ENCODE measurements around the gene PHF20.
"Not testable (repeated sequence)": the region's sequence is repeated elsewhere in the genome, so short reads cannot be mapped to it uniquely, and the experiment has no call there.

Gene PHF20

DNA sequence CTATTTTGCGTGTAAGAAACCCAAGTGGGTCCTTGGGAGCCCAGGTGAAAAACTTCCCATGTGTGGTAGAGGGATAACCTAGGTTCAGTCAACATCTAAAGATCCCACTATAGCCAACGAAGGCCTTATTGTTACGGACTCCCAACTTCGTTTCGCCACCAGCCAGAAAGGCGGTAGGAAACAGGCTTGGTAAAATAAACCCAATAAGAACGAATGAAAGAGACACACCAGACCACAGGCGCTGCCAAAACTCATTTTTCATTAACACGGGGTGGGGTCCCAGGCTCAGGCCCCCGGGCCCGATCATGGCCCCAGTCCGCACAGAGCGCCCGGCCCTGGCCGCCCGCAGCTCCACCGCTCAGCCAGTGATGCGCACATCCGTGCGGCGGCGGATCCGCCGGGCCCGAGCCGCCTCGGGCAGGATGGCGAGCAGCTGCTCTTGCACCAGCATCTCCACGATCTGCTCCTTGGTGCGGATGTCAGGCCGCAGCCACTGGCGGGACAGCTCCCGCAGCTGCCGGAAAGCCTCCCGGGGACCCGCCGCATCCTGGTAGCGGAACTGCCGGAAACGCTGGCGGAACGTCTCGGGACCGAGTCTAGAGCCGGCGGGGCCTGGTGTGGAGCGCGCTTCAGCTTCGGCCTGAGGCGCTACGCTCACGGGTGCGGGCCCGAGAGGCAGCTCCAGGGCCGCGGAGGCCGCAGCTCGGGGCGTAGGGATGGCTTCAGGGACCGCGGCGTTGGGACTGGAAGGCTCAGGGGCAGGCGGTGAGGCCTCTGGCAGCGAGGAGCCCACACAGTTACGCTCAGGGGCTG lies 181.8 kb downstream of the PHF20 start:
- peak overlapping the region; percentile 100 for H3K27ac ChIP-seq
- TF ChIP-seq, protein P1, sequence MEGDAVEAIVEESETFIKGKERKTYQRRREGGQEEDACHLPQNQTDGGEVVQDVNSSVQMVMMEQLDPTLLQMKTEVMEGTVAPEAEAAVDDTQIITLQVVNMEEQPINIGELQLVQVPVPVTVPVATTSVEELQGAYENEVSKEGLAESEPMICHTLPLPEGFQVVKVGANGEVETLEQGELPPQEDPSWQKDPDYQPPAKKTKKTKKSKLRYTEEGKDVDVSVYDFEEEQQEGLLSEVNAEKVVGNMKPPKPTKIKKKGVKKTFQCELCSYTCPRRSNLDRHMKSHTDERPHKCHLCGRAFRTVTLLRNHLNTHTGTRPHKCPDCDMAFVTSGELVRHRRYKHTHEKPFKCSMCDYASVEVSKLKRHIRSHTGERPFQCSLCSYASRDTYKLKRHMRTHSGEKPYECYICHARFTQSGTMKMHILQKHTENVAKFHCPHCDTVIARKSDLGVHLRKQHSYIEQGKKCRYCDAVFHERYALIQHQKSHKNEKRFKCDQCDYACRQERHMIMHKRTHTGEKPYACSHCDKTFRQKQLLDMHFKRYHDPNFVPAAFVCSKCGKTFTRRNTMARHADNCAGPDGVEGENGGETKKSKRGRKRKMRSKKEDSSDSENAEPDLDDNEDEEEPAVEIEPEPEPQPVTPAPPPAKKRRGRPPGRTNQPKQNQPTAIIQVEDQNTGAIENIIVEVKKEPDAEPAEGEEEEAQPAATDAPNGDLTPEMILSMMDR (conservative IDR thresholded peaks at IDR 0.05) = no peak

DNA sequence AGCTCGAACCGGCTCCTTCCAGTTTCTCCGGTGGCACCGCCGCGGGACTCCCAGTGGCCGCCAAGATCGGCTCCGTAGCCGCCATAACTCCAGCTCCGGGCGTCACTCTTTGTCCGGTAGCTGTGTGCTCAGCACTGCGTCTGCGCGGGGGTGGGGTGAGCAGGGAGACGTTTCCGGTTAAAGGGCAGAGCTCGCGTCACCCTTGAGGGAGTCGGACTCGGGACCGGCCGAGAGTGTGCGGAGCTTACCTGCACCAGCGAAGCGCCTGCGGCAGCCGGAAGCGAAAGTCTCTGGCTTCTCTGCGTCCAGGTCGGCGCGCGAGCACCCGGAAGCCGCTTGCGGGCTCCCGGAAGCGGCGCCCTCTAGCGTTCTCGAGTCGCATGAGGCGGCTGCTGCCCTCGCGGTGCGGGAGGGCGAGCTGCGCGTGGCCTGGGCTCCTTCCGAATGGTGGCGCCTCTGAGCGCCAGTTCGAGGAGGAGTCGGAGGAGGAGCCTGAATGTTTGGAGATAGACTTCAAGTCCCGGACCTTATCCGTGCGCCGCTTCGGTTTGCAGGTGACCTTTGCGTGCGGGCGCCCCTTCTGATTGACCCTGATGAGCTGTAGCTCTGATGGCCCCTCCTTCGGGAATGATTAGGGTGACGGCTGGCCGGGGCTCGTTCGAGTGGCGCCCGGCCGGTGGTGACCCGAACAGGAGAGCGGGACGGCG lies 182.5 kb downstream of the PHF20 start, which contains the start of gene SCAND1:
Gene SCAND1 (minus strand): TSS at position 303 of the 707 bp plus-strand sequence. CDS start 218 bp downstream, at position 85.
- TF ChIP-seq, protein P1 (conservative IDR thresholded peaks at IDR 0.05) = peak; percentile 99

DNA sequence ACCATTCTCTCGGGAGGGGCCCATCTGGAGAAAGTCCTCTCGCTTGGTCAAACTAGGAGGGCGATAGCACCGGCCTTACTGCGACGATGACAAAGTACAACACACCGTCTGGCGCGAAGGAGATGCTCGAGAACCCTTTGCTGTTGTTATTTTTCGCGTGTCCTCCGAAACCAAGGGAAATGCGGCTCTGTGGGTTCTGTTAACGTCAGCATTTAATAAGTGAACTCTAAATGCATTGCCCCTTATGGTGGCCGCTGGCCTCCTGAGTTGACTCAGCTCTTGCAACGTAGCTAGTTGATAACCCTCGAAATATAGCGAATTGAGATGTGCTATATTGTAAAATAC lies 183.1 kb downstream of the PHF20 start:
- H3K27ac ChIP-seq = peak overlapping the region; percentile 100
- TF ChIP-seq, protein P1 (conservative IDR thresholded peaks at IDR 0.05) = no peak

More for the DNA sequence above, 182.5 kb downstream of the PHF20 start, which contains the start of gene SCAND1:
- peak within 1 kb of the TSS; percentile 100 for H3K27ac ChIP-seq

DNA sequence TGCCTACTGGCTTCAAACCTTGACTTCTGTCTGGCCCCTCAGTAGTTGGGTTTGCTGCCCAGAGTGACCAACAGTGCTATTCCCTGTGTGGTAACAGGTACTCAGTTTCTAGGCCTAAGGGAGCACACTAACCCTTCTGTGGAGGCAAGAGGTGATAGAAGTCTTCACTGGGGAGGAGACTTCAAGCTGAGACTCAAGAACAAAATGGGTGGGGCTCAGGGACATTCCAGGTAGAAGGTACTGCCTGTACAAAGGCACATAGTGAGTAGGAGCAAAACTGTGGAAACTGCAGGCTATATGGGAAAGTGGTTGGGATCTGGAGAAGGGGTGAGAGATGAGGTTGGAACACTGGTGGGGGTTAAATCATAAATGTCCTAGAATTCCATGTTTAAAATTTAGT lies 184.8 kb downstream of the PHF20 start:
- no peak overlapping the region for H3K27ac ChIP-seq
- TF ChIP-seq, protein P1 (conservative IDR thresholded peaks at IDR 0.05) = no peak

DNA sequence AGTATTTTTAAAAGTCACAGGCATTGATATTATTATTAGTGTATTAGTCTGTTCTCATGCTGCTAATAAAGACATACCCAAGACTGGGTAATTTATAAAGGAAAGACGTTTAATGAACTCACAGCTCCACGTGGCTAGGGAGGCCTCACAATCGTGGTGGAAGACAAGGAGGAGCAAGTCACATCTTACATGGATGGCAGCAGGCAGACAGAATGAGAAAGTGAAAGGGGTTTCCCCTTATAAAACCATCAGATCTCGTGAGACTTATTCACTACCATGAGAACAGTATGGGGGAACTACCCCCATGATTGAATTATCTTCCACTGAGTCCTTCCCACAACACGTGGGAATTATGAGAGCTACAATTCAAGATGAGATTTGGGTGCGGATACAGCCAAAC lies 187.5 kb downstream of the PHF20 start:
- not testable (repeated sequence) for H3K27ac ChIP-seq

DNA sequence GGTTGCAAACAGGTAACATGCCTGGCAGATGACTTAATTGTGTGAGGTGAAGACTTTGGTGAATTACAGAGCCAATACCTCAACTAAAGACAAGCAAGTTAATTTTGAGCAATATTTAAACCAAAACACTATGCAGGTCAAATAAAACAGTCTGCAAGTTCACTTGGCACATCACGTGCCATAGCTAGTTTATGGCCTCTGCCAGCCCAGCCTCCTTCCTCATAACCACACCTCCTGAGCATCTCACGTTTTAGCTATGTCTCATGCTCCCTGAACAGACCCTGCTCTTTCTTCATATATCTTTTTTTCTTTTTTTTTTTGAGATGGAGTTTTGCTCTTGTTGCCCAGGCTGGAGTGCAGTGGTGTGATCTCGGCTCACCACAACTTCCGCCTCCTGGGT lies 192.1 kb downstream of the PHF20 start:
- TF ChIP-seq, protein P1 (conservative IDR thresholded peaks at IDR 0.05) = no peak

DNA sequence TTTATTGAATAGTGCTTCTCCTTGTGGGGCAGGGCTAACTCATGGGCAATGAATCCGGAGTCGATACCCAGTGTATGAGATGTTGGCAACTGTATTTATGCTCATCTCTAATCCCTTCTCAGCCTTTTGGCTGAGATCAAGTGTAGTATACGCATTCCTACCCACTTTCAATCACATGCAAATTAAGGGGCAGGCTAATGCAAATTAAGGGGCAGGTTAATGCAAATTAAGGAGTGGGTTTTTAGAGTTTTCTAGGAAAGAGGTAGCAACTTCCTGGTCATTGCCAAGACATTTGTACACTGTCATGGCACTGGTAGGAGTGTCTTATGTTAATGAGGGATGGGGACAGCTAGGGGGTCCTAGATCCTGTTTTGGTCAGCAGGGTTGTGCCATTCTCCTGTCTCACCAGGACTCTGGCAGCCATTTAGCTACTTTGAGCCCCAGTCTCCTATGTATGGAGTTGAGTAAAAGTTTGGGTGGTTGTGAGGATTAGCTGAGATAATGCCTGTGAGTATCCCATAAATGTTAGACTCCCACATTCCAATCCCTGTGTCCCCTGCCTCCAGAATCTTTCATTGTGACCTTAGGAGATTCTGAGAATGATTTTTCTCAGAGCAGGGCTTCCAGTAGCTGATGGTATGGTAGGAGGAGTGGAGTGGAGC lies 196.3 kb downstream of the PHF20 start, which contains the start of gene CNBD2:
Gene CNBD2 (plus strand): TSS at position 612 of the 662 bp plus-strand sequence. CDS start 173 bp downstream, outside the sequence.
- TF ChIP-seq, protein P1 (conservative IDR thresholded peaks at IDR 0.05) = no peak
- H3K27ac ChIP-seq = no peak within 1 kb of the TSS

More for the DNA sequence above, 192.1 kb downstream of the PHF20 start:
- no peak overlapping the region for H3K27ac ChIP-seq
